Thoracic aorta (tissue), 2 donors: Measurements from ENCODE around the gene RNF111. TPM values are rescaled to one million over a fixed set of nuclear protein-coding genes. Genes with fewer than 3 reads are reported as not detected.

Experiments used
- ATAC-seq: fragments of 150-250 bp; one replicate; pipeline ENCODE4 v1.8.0; 2017; ENCODE audit warnings: low read depth; ENCODE audit not compliant: insufficient number of reproducible peaks, low FRiP score
- DNase-seq: peaks from one replicate; pipeline ENCODE4 v3.0.0-alpha.2; 2020; ENCODE audit warnings: low spot score
- H3K27ac ChIP-seq, 2 donors: fragments of 200-600 bp; sonication (generic); 1 replicate in 1 of 2; 2 replicates in 1 of 2; pipeline ENCODE4 v1.5.1; 2016; ENCODE audit warnings: mild to moderate bottlenecking in 2 of 2, moderate library complexity in 2 of 2
- H3K27me3 ChIP-seq: fragments of 200-600 bp; sonication (generic); replicated peaks from 2 replicates; pipeline ENCODE4 v1.6.0; 2016; ENCODE audit warnings: mild to moderate bottlenecking; ENCODE audit not compliant: insufficient read depth
- H3K36me3 ChIP-seq: fragments of 200-600 bp; sonication (generic); one replicate; pipeline ENCODE4 v1.5.1; 2016
- H3K4me1 ChIP-seq, 2 donors: fragments of 200-600 bp; sonication (generic); 1 replicate in 1 of 2; 2 replicates in 1 of 2; pipeline versions ENCODE4 v1.5.1 to v1.6.0; 2016; ENCODE audit warnings: low read depth in 2 of 2, mild to moderate bottlenecking in 1 of 2; ENCODE audit not compliant: control insufficient read depth in 1 of 2
- H3K4me3 ChIP-seq: fragments of 200-600 bp; sonication (generic); 2 replicates; pipeline ENCODE4 v1.5.1; 2016; ENCODE audit warnings: mild to moderate bottlenecking
- H3K9me3 ChIP-seq: fragments of 200-600 bp; sonication (generic); 2 replicates; pipeline ENCODE4 v1.5.1; 2016
- CTCF ChIP-seq: fragments of 200-600 bp; sonication (generic); IDR thresholded peaks from one replicate; pipeline ENCODE4 v1.5.1; 2019; ENCODE audit warnings: antibody characterized with exemption
- total RNA-seq, 2 donors: library from RNA; depleted of rRNA; stranded (reverse); fragments of >200 nt; gene quantifications; one replicate each; pipeline versions ENCODE4 v1.1.0 to v1.2.3, GENCODE V29; 2016

RNF111 gene
- total RNA-seq, 2 donors from 2014 or later: 33.8 to 34.1 TPM

DNA sequence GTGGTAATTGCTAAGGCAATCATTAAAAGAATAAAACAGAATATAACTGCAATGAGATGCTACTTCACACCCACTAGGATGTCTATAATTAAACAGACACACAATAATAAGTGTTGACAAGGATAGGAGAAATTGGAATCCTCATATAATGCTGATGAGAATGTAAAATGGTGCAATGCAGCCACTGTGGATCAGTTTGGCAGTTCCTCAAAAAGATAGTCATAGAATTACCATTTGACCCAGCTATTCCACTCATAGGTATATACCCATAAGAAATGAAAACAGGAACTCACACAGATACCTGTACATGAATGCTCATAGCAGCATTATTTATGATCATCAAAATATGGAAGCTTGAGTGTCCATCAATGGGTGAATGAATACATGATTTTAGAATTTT is 9.6 kb upstream of the RNF111 start:
- Histone ChIP-seq H3K4me3 (no peak overlapping the region), H3K4me1 (peaks cover 0 to 8% of the 10 kb centered on the region in 2 donors), H3K27ac (no peak overlapping the region), H3K36me3 (no peaks in the 10 kb centered on the region), H3K9me3 (no peaks in the 10 kb centered on the region), H3K27me3 (no peaks in the 10 kb centered on the region)
- ATAC-seq (no peak), DNase-seq (no peak)
- TF ChIP-seq CTCF: no peak

DNA sequence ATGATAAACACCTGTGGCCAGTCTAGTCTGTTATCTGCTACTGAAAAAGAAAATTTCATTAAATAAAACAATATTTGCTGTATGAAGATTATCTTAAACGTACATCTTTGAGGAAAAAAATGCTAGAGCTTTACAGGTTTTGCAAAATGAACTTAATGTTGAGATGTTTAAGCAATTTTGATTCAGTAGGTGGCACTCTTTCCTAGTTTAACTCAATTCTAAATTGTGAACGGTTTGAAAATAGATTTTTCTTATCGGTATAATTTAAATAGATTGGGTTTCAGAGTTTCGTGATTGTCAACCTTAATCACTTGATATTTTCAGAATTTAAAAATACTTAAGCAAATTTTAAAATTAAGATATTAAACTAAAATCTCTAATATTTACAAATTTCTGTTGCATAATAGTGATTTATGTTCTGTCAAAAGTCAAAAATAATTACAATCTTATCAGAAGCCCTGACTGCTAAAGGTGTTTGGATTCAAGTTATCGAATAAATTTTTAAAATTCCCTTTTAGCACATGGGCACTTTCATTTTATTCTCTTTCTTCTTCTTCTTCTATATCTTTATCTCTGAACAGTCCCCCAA is 7.0 kb upstream of the RNF111 start:
- peaks cover 0 to 8% of the 10 kb centered on the region in 2 donors for H3K4me1 ChIP-seq
- H3K36me3 ChIP-seq: no peaks in the 10 kb centered on the region
- no peak overlapping the region for H3K4me3 ChIP-seq
- H3K27me3 ChIP-seq: no peaks in the 10 kb centered on the region
- H3K9me3 ChIP-seq: no peaks in the 10 kb centered on the region
- ATAC-seq: no peak
- no peak overlapping the region for H3K27ac ChIP-seq
- TF ChIP-seq CTCF: peak; percentile 42
- DNase-seq: no peak

DNA sequence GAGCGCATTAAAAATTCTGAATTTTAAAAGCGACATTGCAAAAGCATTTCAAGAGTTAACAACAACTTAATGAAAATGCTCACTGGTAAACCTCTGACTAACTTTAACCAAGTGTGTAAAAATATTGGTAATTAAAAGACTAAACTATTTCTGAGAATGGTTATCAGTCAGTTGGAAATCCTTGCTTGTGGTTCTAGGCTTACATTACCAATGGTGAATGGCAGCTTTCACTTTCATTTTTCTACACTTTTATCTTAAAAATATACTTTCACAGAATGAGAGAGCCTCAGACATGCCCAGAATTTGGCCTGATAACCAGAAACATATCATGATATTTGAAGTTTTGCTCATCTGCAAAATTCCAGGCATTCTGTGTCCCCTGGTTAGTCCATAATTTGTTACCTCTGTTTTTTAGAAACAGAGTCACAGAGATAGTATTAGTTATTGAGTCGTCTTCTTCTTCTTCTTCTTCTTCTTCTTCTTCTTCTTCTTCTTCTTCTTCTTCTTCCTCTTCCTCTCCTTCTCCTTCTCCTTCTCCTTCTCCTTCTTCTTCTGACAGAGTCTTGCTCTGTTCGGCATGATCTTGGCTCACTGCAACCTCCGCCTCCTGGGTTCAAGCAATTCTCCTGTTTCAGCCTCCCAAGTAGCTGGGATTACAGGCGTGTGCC is 5.5 kb upstream of the RNF111 start:
- no peaks in the 10 kb centered on the region for H3K9me3 ChIP-seq
- ATAC-seq (no peak), DNase-seq (no peak)
- H3K4me3 ChIP-seq: peak overlapping the region; percentile 11
- no peaks in the 10 kb centered on the region for H3K36me3 ChIP-seq
- H3K27me3 ChIP-seq: no peaks in the 10 kb centered on the region
- H3K4me1 ChIP-seq: peaks cover 0 to 8% of the 10 kb centered on the region in 2 donors
- no peak for TF ChIP-seq CTCF
- H3K27ac ChIP-seq: no peak overlapping the region

DNA sequence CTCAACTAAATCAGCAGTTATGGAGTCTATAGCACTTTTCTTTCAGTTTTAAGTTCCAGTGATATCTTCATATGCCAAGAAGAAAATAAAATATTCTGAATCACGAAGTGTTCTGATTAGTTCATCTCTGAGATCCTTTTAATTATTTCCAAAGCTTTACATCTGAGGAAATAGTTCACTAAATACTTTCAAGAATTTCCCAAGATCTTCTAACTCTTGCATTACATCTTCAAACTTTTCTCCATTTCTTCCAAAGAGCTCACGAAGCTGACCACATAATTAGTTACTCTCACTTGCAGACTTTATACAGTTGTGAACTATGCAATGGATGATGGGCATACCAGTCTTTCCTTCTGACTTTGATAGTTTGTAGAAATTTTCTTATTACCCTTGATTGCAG is 4.2 kb upstream of the RNF111 start:
- Histone ChIP-seq H3K27me3 (no peaks in the 10 kb centered on the region), H3K4me3 (no peak overlapping the region), H3K4me1 (peaks cover 0 to 8% of the 10 kb centered on the region in 2 donors), H3K9me3 (no peaks in the 10 kb centered on the region), H3K27ac (no peak overlapping the region), H3K36me3 (no peaks in the 10 kb centered on the region)
- ATAC-seq (no peak), DNase-seq (no peak)
- TF ChIP-seq CTCF: no peak

DNA sequence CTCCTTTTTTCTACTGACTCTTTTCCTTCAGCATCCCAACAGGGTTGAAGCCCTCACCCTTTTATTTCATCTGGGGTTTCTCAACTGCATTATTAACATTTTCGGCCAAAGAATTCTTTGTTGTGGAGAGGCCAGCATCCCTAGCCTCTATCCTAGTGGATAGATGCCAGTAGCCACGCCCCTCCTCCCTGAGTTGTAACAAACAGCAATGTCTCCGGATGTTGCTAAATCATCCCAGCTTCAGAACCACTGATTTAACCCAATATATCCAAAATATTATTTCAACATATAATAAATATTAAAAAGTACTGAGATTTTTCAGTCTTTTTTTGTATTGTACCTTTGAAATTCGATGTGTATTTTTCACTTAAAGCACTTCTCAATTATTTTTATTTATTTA is 2.0 kb upstream of the RNF111 start:
- DNase-seq (no peak), ATAC-seq (no peak)

More for the DNA sequence above, 2.0 kb upstream of the RNF111 start:
- no peaks in the 10 kb centered on the region for H3K9me3 ChIP-seq
- no peaks in the 10 kb centered on the region for H3K36me3 ChIP-seq
- no peak for TF ChIP-seq CTCF
- H3K4me3 ChIP-seq: no peak overlapping the region
- H3K27me3 ChIP-seq: no peaks in the 10 kb centered on the region
- peaks cover 15 to 19% of the 10 kb centered on the region in 2 donors for H3K4me1 ChIP-seq
- H3K27ac ChIP-seq: no peak overlapping the region
